Subcutaneous abdominal adipose tissue (tissue), 5 donors: Measurements from ENCODE around the gene TMEM98.
"Not testable (repeated sequence)": the region's sequence is repeated elsewhere in the genome, so short reads cannot be mapped to it uniquely, and the experiment has no call there.

Experiments
- H3K27ac ChIP-seq: one replicate; pipeline ENCODE4 v1.7.0; 2013; ENCODE audit warnings: low read depth, mild to moderate bottlenecking, inconsistent platforms, low read length, moderate library complexity
- H3K27me3 ChIP-seq, 5 donors: one replicate each; pipeline ENCODE4 v1.7.0; 2013; ENCODE audit warnings: low read length in 5 of 5, inconsistent platforms in 1 of 5; ENCODE audit not compliant: control insufficient read depth in 5 of 5, insufficient read depth in 4 of 5
- H3K36me3 ChIP-seq, 5 donors: one replicate each; pipeline ENCODE4 v1.7.0; 2013; ENCODE audit warnings: low read length in 5 of 5; ENCODE audit not compliant: control insufficient read depth in 5 of 5, insufficient read depth in 5 of 5
- H3K4me1 ChIP-seq, 5 donors: one replicate each; pipeline ENCODE4 v1.7.0; 2013; ENCODE audit warnings: low read length in 5 of 5, mild to moderate bottlenecking in 3 of 5, moderate library complexity in 1 of 5; ENCODE audit not compliant: control insufficient read depth in 5 of 5, insufficient read depth in 5 of 5
- H3K4me3 ChIP-seq, 5 donors: one replicate each; pipeline ENCODE4 v1.7.0; 2013; ENCODE audit warnings: low read length in 5 of 5, low read depth in 1 of 5
- H3K9ac ChIP-seq, 5 donors: one replicate each; pipeline ENCODE4 v1.7.0; 2013; ENCODE audit warnings: low read length in 5 of 5, mild to moderate bottlenecking in 4 of 5, moderate library complexity in 3 of 5
- H3K9me3 ChIP-seq, 5 donors: one replicate each; pipeline ENCODE4 v1.7.0; 2013; ENCODE audit warnings: low read length in 5 of 5; ENCODE audit not compliant: control insufficient read depth in 5 of 5
- donor health status: healthy.
- donor health status: healthy.
- donor health status: healthy.
- donor health status: healthy.
- donor health status: healthy.

The TMEM98 gene

DNA sequence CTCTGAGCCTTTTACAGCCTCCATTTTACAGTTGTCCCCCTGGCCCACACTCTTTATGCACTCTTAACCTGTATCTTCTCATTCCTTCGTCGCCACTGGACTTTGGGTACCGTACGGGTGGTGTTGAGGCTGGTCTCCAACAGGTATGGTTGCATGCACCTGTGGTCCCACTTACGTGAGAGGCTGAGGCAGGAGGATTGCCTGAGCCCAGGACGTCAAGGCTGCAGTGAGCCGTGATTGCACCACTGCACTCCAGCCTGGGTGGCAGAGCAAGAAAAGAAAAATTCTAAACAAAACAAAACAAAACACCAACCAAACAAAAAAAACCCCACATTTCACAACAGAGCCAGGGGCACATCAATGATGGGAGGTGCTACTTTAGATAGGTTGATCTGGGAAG is 14.4 kb upstream of the TMEM98 start:
- H3K27ac ChIP-seq: no peak overlapping the region
- no peaks in the 10 kb centered on the region for H3K9me3 ChIP-seq
- no peaks in the 10 kb centered on the region for H3K36me3 ChIP-seq
- no peak overlapping the region for H3K9ac ChIP-seq
- H3K4me1 ChIP-seq: peaks cover 2 to 10% (median 5%) of the 10 kb centered on the region in 5 donors
- no peaks in the 10 kb centered on the region for H3K27me3 ChIP-seq
- H3K4me3 ChIP-seq: no peak overlapping the region

GRCh38 chr17:32914181-32914580 is 13.8 kb upstream of the TMEM98 start:
- no peaks in the 10 kb centered on the region for H3K36me3 ChIP-seq
- no peak overlapping the region for H3K9ac ChIP-seq
- H3K4me3 ChIP-seq: no peak overlapping the region
- no peaks in the 10 kb centered on the region for H3K9me3 ChIP-seq
- no peak overlapping the region for H3K27ac ChIP-seq
- H3K27me3 ChIP-seq: no peaks in the 10 kb centered on the region
- H3K4me1 ChIP-seq: peaks cover 2 to 10% (median 5%) of the 10 kb centered on the region in 5 donors

DNA sequence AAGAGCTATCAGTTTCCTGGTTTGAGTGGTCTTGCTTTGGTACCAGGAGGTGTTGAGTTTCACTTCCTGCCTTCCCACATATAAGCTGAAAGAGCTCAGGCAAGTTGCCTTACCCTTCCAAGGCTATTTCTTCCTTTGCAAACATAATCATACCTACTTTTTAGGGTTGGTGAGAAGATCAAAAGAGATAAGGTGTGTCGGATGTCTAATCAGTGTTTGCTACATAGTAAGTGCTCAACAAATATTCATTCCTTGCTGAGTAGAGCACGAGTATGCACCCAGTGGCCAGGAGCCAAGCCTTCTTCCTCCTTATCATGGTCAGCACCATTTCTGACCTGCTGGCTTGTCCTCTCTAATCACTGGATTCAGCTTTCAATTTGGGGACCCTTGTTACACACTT is 12.7 kb upstream of the TMEM98 start:
- no peaks in the 10 kb centered on the region for H3K27me3 ChIP-seq
- H3K4me1 ChIP-seq: peaks cover 0 to 10% (median 5%) of the 10 kb centered on the region in 5 donors
- no peaks in the 10 kb centered on the region for H3K36me3 ChIP-seq
- no peak overlapping the region for H3K27ac ChIP-seq
- no peak overlapping the region for H3K4me3 ChIP-seq
- no peaks in the 10 kb centered on the region for H3K9me3 ChIP-seq
- H3K9ac ChIP-seq: no peak overlapping the region

DNA sequence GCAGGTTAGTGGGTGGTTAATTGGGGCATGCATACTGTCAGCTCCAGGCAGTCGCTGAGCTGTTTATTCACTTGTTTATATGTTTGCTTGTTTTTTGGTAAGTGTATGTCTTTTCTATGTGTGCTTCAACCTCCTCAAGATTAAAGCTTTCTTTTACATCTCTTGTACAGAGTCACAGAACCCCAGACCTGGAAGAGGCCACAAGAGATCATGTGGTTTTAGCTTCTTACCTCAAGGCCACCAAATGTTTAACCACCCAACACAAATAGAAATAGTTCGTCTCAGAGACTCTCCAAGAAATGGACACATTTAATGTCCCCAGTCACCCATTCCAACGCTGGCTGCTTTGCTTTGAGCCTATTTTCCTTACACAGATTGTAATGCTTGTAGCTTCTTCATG is 11.8 kb upstream of the TMEM98 start:
- Histone ChIP-seq H3K4me1 (peaks cover 0 to 10% (median 5%) of the 10 kb centered on the region in 5 donors), H3K27ac (no peak overlapping the region), H3K36me3 (no peaks in the 10 kb centered on the region), H3K27me3 (no peaks in the 10 kb centered on the region), H3K9ac (no peak overlapping the region), H3K4me3 (no peak overlapping the region), H3K9me3 (no peaks in the 10 kb centered on the region)

GRCh38 chr17:32917081-32917480 is 10.9 kb upstream of the TMEM98 start:
- Histone ChIP-seq H3K36me3 (no peaks in the 10 kb centered on the region), H3K27ac (no peak overlapping the region), H3K4me1 (peaks cover 0 to 7% (median 2%) of the 10 kb centered on the region in 5 donors), H3K4me3 (no peak overlapping the region), H3K27me3 (no peaks in the 10 kb centered on the region), H3K9me3 (no peaks in the 10 kb centered on the region), H3K9ac (no peak overlapping the region)

DNA sequence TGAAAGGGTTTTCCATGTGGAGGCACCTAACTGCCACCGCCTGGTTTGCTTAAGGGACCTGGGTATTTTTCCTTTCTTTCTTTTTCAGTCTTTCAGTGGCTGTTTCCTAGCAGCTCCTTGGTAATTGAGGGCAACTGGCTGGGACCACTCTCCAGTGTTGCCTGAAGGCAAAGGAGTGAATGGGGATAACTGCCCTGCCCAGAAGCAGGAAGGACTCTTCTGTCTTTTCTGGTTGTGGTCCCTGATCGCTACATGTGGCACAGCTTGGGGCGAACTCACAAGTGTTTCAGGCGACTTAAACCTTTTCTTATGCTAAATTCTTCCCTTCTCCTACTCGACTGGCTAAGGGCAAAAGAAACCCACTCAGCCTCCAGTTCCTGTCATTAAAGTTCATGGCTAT is 10.1 kb upstream of the TMEM98 start:
- Histone ChIP-seq H3K9ac (no peak overlapping the region), H3K4me1 (no peaks in the 10 kb centered on the region), H3K9me3 (no peaks in the 10 kb centered on the region), H3K4me3 (no peak overlapping the region), H3K36me3 (no peaks in the 10 kb centered on the region), H3K27me3 (no peaks in the 10 kb centered on the region), H3K27ac (no peak overlapping the region)

- not testable (repeated sequence) for H3K9me3 ChIP-seq, H3K27ac ChIP-seq, H3K9ac ChIP-seq, H3K4me3 ChIP-seq, H3K27me3 ChIP-seq, H3K36me3 ChIP-seq, H3K4me1 ChIP-seq
Measured at GRCh38 chr17:32919876-32920275, 8.1 kb upstream of the TMEM98 start.

DNA sequence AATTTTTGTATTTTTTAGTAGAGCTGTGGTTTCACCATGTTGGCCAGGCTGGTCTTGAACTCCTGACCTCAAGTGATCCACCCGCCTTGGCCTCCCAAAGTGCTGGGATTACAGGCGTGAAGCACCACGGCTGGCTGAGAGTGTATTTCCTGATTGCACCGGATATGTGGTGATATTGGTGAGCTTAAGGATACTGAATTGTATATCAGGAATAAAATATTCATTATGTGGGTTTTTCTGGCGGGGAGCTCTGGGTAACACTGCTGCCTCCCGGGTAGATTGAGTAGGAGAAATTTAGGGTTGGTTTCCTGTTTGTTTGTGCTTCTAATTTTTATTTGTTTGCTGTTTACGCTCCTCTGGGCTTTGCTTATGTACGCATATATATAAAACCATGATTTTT is 7.7 kb upstream of the TMEM98 start:
- Histone ChIP-seq H3K4me1 (no peaks in the 10 kb centered on the region), H3K9ac (no peak overlapping the region), H3K36me3 (no peaks in the 10 kb centered on the region), H3K4me3 (no peak overlapping the region), H3K27me3 (no peaks in the 10 kb centered on the region), H3K9me3 (no peaks in the 10 kb centered on the region), H3K27ac (no peak overlapping the region)

- Histone ChIP-seq H3K4me1 (no peaks in the 10 kb centered on the region), H3K36me3 (no peaks in the 10 kb centered on the region), H3K4me3 (no peak overlapping the region), H3K9me3 (no peaks in the 10 kb centered on the region), H3K27ac (no peak overlapping the region), H3K27me3 (peaks cover 0 to 3% (median 0%) of the 10 kb centered on the region in 5 donors), H3K9ac (no peak overlapping the region)
Measured at GRCh38 chr17:32921017-32921416, 6.9 kb upstream of the TMEM98 start.

DNA sequence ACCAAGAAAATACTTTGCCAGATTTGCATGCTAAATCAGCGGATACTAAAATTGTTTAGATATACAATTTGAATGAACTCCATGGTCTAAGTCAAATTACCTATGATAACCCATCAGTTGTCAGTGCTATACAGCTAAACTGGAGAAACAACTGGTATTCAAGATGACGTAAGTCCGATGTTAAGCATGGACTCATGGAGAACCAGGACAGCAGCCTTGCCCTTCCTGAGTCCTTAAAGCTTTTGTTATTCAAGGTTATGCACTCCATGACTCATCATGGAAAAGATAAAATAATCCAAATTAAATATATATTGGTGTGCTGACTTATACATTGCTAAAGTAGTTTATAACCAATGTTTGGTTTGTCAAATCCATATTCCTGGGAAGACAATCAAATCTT is 4.0 kb upstream of the TMEM98 start:
- H3K9ac ChIP-seq, H3K9me3 ChIP-seq, H3K27ac ChIP-seq, H3K4me3 ChIP-seq, H3K36me3 ChIP-seq: not testable (repeated sequence)
- peaks cover 0 to 13% (median 12%) of the 10 kb centered on the region in 5 donors for H3K4me1 ChIP-seq
- H3K27me3 ChIP-seq: peaks cover 5 to 19% (median 14%) of the 10 kb centered on the region in 5 donors

GRCh38 chr17:32926183-32926582 is 1.8 kb upstream of the TMEM98 start:
- H3K9me3 ChIP-seq: no peaks in the 10 kb centered on the region
- H3K27ac ChIP-seq: no peak overlapping the region
- H3K27me3 ChIP-seq: peaks cover 5 to 26% (median 17%) of the 10 kb centered on the region in 5 donors
- no peaks in the 10 kb centered on the region for H3K36me3 ChIP-seq
- no peak overlapping the region for H3K4me3 ChIP-seq
- no peak overlapping the region for H3K9ac ChIP-seq
- peaks cover 0 to 17% (median 12%) of the 10 kb centered on the region in 5 donors for H3K4me1 ChIP-seq
